ENCODE data around the gene RNF19B. TPM values are rescaled to one million over a fixed set of nuclear protein-coding genes. Genes with fewer than 3 reads are reported as not detected.

RNF19B gene
- total and polyA plus RNA-seq, 2 of the 8 experiments (the other 6 are each of a cell fraction or from before 2014, with no cell fraction given) = 9.2 to 11.2 TPM

DNA sequence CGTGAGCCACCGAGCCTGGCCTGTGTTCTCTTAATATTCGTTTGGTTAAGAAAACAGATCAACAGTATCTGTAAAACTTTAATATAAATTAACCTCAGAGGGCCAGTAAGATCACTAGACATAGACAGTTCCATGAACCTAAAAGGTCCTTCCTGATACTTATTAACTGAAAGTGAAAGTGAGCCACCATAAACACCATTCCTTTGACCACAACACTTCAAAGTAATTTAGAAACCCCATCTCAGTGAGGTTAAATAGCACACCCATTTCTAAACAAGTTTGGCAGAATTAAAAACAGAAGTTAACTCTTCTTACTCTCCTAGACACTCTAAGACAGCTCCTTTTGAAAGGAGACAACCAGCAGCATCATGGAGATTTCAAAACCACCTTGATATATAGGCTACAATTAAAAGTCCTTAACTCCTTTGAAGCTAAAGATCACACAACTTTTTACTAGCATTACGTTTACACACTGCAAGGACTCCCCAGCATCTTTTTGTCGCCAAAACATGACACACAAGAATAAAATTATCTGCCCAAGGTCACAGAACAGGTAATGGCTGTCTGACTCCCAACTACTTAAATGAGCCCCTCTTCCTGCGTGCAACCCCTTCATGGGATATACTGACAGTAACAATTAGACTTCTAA is 2.2 kb downstream of the RNF19B start (continued):
- no peak for TF ChIP-seq KDM4A (IDR thresholded peaks at IDR 0.05; ENCODE audit: low read depth, low read length, severe bottlenecking)
